ENCODE results near the gene TINAGL1. TPM values are rescaled to one million over a fixed set of nuclear protein-coding genes. Genes with fewer than 3 reads are reported as not detected.

Gene TINAGL1
- total RNA-seq, 6 experiments from 2014 or later = 0.91 to 4.0 (median 1.9) TPM

GRCh38 chr1:31549809-31550620 is 26.3 kb upstream of the TINAGL1 start:
- Mint-ChIP-seq H3K36me3 (ENCODE audit: low read depth) (no peaks in the 10 kb centered on the region), H3K27ac (peak overlapping the region; percentile 87), H3K4me1 (ENCODE audit: low read depth) (no peaks in the 10 kb centered on the region; the same call in 1 of the 2 replicates), H3K4me3 (peak overlapping the region; percentile 88), H3K9me3 (no peaks in the 10 kb centered on the region), H3K27me3 (ENCODE audit: insufficient read depth) (no peaks in the 10 kb centered on the region; the same call in none of the 2 replicates)
- TF ChIP-seq, protein P1, sequence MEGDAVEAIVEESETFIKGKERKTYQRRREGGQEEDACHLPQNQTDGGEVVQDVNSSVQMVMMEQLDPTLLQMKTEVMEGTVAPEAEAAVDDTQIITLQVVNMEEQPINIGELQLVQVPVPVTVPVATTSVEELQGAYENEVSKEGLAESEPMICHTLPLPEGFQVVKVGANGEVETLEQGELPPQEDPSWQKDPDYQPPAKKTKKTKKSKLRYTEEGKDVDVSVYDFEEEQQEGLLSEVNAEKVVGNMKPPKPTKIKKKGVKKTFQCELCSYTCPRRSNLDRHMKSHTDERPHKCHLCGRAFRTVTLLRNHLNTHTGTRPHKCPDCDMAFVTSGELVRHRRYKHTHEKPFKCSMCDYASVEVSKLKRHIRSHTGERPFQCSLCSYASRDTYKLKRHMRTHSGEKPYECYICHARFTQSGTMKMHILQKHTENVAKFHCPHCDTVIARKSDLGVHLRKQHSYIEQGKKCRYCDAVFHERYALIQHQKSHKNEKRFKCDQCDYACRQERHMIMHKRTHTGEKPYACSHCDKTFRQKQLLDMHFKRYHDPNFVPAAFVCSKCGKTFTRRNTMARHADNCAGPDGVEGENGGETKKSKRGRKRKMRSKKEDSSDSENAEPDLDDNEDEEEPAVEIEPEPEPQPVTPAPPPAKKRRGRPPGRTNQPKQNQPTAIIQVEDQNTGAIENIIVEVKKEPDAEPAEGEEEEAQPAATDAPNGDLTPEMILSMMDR (IDR thresholded peaks at IDR 0.05) = no peak
- peak; percentile 34 for DNase-seq

DNA sequence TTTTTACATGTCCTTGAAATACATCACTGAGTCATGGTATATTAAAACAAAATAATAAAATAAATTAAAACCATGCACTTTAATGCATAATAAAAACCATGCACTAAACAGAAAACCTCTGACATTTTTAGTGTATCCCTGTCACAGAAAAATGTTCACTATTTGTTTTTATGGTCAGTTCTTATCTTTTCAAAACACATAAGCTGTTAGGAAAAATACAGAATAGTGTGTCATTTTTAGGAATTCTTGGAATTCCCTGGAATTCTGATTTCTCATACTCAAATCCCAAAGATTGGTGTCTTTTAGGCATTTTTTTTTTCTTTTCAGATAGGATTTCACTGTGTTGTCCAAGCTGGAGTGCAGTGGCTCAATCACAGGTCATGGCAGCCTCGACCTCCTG is 25.1 kb upstream of the TINAGL1 start:
- H3K27me3 Mint-ChIP-seq (ENCODE audit: insufficient read depth) = no peaks in the 10 kb centered on the region; the same call in none of the 2 replicates
- TF ChIP-seq, protein P1 (IDR thresholded peaks at IDR 0.05) = no peak
- no peaks in the 10 kb centered on the region for H3K9me3 Mint-ChIP-seq
- H3K27ac Mint-ChIP-seq = no peak overlapping the region
- no peaks in the 10 kb centered on the region; the same call in 1 of the 2 replicates for H3K4me1 Mint-ChIP-seq (ENCODE audit: low read depth)
- no peak for DNase-seq
- H3K36me3 Mint-ChIP-seq (ENCODE audit: low read depth) = no peaks in the 10 kb centered on the region
- no peak overlapping the region for H3K4me3 Mint-ChIP-seq

DNA sequence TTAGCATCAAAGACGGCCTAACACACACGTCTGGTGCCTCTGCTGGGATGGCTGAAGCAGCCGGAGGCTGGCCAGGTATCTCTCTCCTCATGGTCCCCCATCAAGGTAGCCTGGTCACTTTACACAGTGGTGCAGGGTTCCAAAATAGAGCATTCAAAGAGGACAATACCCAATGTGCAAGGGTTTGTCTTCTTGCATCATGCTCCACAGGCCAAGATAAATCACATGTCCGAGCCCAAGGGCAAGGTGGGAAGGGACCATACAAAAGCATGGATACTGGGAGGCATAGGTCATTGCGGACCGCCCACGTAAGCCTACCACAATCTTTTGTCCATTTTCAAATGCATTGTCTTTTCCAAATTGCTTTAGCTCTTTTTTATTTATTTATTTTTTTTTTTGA is 23.8 kb upstream of the TINAGL1 start:
- H3K9me3 Mint-ChIP-seq = no peaks in the 10 kb centered on the region
- H3K36me3 Mint-ChIP-seq (ENCODE audit: low read depth) = no peaks in the 10 kb centered on the region
- no peak overlapping the region for H3K4me3 Mint-ChIP-seq
- no peak overlapping the region for H3K27ac Mint-ChIP-seq
- TF ChIP-seq, protein P1 (IDR thresholded peaks at IDR 0.05) = no peak
- DNase-seq = no peak
- no peaks in the 10 kb centered on the region; the same call in none of the 2 replicates for H3K27me3 Mint-ChIP-seq (ENCODE audit: insufficient read depth)
- no peaks in the 10 kb centered on the region; the same call in 1 of the 2 replicates for H3K4me1 Mint-ChIP-seq (ENCODE audit: low read depth)

DNA sequence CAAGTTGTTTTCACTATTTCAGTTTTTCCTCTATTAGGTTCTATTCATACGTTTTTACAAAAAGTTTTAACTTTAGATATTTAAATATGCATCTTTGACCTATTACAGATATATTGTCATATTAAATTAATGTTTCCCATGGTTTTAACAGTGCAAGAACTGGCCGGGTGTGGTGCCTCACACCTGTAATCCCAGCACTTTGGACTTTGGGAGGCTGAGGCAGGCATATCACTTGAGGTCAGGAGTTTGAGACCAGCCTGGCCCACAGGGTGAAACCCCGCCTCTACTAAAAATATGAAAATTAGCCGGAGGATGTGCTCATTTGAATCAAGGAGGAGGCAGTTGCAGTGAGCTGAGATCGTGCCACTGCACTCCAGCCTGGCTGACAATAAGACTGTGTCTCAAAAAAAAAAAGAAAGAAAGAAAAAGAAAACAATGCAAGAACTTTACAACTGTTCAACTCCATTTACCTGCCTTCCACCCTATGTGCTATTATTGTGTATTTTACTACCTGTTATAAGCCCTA is 19.8 kb upstream of the TINAGL1 start:
- no peak for DNase-seq
- Mint-ChIP-seq H3K4me3 (no peak overlapping the region), H3K27me3 (ENCODE audit: insufficient read depth) (peaks cover 10% of the 10 kb centered on the region), H3K9me3 (peaks cover 12% of the 10 kb centered on the region), H3K27ac (no peak overlapping the region), H3K36me3 (ENCODE audit: low read depth) (peaks cover 8% of the 10 kb centered on the region), H3K4me1 (ENCODE audit: low read depth) (no peaks in the 10 kb centered on the region)
- TF ChIP-seq, protein P1 (IDR thresholded peaks at IDR 0.05) = no peak

- DNase-seq = no peak
- Mint-ChIP-seq H3K27me3 (ENCODE audit: insufficient read depth) (peaks cover 10% of the 10 kb centered on the region), H3K4me3 (no peak overlapping the region), H3K4me1 (ENCODE audit: low read depth) (peaks cover 27% of the 10 kb centered on the region), H3K36me3 (ENCODE audit: low read depth) (peaks cover 8% of the 10 kb centered on the region), H3K27ac (no peak overlapping the region), H3K9me3 (peaks cover 12% of the 10 kb centered on the region)
- TF ChIP-seq, protein P1 (IDR thresholded peaks at IDR 0.05) = no peak
These were observed 16.6 kb upstream of the TINAGL1 start for GRCh38 chr1:31559715-31560114.

Data from HFFc6 (cell line).